GM10266 (cell line): ENCODE results near the gene IP6K1.

Experiments
- DNase-seq: peaks from one replicate; pipeline ENCODE4 v3.0.0; 2012; ENCODE audit errors: extremely low spot score
- TF ChIP-seq, protein P1 (sequence below): IDR thresholded peaks from 2 replicates; pipeline ENCODE4 v1.5.1; 2012; ENCODE audit warnings: mild to moderate bottlenecking, low read depth; ENCODE audit not compliant: control insufficient read depth, insufficient read depth; ENCODE audit errors: missing control alignments

IP6K1 gene

DNA sequence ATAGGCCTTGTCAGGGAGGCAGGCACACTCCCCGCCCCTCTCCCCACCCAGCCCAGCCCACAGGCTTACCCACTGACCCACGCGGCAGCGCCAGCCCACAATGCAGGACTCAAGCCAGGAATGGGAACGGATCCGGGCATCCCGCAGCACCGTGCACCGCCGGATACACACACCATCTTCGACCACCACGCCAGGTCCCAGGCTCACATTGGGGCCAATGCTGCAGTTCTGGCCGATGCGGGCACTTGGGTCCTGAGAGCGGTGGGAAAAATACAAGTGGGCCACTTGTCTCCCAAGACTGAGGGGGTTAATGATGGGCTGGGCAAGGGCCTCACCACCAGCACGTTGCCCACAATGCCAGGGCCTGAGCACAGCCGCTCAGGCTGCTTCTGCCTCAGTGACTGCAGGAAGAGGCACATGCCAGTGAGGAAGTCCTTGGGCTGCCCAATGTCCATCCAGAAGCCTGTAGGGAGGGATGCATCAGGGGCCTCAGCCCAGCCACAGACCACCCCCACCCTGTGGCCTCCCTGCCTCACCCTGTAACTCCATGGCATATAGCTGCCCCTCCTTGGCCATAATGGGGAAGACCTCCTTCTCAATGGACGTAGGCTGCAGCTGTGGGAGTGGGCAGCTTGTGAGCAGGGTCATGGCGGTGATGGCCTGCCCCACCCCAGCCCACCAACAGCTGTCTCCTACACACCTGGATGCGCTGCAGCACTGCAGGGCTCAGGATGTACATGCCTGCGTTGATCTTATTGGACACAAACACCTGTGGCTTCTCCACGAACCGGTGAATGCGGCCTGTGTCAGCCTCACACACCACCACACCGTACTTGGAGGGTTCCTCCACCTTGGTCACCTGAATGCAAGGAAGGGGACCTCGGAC is 64.2 kb downstream of the IP6K1 start:
- TF ChIP-seq, protein P1, sequence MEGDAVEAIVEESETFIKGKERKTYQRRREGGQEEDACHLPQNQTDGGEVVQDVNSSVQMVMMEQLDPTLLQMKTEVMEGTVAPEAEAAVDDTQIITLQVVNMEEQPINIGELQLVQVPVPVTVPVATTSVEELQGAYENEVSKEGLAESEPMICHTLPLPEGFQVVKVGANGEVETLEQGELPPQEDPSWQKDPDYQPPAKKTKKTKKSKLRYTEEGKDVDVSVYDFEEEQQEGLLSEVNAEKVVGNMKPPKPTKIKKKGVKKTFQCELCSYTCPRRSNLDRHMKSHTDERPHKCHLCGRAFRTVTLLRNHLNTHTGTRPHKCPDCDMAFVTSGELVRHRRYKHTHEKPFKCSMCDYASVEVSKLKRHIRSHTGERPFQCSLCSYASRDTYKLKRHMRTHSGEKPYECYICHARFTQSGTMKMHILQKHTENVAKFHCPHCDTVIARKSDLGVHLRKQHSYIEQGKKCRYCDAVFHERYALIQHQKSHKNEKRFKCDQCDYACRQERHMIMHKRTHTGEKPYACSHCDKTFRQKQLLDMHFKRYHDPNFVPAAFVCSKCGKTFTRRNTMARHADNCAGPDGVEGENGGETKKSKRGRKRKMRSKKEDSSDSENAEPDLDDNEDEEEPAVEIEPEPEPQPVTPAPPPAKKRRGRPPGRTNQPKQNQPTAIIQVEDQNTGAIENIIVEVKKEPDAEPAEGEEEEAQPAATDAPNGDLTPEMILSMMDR: no peak
- DNase-seq: no peak

DNA sequence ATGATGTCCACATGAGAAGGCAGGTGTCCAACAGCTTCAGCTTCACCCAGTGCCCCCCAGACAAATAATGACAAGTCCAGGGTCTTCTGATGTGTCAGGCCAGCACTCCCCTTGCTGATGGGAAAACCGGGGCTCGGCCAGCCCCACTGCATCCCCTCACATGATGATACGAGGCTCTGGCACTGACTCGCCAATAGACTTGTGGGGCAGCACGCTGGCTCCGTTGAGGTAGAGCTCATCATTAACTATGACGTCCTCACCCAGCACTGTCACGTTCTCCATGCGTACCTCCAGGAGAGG is 64.8 kb downstream of the IP6K1 start:
- TF ChIP-seq, protein P1: no peak
- DNase-seq: no peak

DNA sequence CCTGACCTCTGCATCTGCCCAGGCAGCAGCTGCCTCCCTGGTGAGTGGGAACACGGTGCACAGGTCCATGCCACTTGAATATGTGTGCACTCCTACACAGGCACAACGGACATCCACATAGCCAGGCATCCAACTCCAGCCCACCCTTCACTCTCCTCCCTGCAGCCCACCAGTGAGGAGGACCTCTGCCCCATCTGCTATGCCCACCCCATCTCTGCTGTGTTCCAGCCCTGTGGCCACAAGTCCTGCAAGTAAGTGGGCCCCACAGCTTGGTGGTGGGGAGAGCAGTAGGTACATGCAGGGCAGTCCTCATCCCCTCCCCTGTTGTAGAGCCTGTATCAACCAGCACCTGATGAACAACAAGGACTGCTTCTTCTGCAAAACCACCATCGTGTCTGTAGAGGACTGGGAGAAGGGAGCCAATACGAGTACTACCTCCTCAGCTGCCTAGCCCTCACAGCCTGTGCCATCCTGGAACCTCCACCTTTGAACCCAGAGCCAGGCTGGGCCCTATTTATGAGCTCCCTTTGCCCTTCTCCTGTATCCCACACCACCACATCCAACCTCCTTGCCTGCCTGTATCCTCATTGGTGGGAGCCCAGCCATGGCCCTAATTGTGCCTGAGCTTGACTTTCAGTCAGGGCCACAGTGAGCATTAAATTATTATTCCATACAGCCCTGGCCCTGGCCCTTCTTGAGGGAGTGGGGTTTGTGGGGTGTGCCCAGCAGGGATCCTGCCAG is 65.3 kb downstream of the IP6K1 start:
- no peak for DNase-seq
- TF ChIP-seq, protein P1: no peak

DNA sequence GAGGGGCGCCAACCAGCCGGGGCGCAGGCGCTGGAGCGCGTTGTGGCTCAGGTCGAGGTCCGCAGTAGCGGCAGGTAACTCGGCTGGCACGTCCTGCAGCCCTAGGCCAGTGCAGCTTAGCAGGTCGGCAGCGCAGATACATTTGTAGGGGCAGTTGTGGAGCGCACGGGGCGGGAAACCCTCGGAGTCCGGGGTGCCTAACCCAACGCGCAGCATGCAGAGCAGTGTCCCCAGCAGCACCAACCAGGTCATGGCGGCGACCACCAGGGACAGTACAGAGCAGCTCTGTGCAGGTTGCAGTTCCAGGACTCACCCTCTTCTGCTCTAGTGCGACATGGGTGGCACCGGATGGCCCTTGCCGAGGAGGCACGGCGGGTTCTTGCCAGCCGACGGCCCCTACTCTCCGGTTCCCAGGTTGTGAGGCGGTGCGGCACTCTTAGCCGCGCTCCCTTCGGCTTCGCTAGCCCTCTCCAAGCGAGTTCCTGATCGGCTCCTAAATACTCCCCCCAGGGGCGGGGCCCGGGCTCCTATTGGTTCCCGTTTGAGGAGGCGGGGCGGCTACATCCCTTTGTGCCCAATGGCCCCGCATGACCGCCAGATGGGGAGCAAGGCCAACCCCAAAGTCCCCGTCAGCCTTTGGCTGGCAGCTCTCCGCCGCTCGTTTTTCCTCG is 67.0 kb downstream of the IP6K1 start, which contains the start of gene AMIGO3:
AMIGO3 (minus strand) TSS at position 471 of the 671 bp plus-strand sequence; CDS start at position 252, 219 bp downstream.
- TF ChIP-seq, protein P1: peak; percentile 47
- peak; percentile 98 for DNase-seq

DNA sequence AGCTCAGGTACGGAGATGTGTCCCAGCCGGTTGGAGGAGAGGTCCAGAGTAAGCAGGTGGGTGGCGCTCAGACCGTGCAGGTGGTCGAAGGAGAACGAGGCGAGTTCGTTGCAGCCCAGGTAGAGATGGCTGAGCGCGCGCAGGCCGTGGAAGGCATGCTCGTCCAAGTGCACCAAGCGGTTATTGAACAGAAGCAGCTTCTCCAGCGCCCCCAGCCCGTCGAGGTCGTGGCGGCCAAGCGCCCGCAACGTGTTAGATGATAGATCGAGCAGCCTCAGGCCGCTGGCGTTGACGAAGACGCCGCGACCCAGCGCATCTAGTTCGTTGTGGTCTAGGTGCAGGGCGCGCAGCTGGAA is 67.5 kb downstream of the IP6K1 start:
- TF ChIP-seq, protein P1: no peak
- DNase-seq: no peak

DNA sequence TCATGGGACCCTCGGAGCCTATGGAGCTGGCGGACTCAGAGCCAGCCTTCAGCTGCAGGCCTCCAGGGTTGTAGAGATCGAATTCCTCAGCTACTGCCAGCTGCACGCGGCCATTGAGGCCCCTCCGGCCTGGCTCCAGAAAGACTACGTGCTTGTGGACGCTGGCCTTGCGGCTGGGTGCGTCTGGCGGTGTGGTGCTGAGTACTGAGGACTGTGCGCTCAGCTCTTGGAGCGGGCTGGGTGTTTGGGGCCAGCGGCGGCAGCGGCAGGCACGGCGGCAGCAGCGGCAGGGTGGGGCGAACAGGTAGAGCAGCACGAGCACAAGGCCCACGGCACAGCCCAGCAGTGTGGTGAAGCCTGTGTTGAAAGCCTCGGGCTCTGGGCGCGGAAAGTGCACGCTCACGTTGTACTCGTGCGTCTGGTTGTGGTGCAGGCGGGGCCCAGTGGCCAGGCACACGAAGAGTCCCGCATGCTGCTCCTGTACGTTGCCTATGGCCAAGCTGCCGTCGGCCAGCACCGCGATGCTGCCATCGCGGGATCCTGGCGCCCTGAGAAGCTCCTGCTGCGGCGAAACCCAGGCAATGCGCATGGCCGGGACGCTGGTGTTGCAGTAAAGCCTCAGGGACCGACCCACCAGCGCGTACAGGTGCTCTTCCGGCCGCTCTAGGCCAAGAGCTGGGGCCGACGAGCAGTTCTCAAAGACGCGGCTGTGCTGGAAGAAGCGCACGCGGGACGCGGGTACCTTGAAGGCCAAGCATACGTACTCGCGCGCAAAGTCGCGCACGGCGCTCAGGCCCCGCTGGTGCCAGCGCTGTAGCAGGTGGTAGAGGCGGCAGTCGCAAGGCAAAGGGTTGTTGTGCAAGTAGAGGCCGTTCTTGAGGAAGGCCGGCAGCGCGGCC is 68.1 kb downstream of the IP6K1 start:
- DNase-seq: no peak
- TF ChIP-seq, protein P1: no peak
